HL-60/S4 treated with retinoic acid at 250 ng/mL for 4 days and 3 days (cell line): Measurements from ENCODE around the gene HSD17B1.
"Not testable (repeated sequence)": the region's sequence is repeated elsewhere in the genome, so short reads cannot be mapped to it uniquely, and the experiment has no call there.

ENCODE experiments used
- in situ Hi-C: fragments of 300-500 bp; cut with MboI; formaldehyde crosslinking; loops from 2 replicates; pipeline ENCODE4 v1.7.0; 2022; ENCODE audit warnings: low sequenced_read_pairs

The HSD17B1 gene

GRCh38 chr17:42552736-42553135, at the start of gene HSD17B1:
HSD17B1 (plus strand) TSS chr17:42552923; CDS start chr17:42552934, 11 bp downstream.
- in situ Hi-C loops, result not testable (repeated sequence)

DNA sequence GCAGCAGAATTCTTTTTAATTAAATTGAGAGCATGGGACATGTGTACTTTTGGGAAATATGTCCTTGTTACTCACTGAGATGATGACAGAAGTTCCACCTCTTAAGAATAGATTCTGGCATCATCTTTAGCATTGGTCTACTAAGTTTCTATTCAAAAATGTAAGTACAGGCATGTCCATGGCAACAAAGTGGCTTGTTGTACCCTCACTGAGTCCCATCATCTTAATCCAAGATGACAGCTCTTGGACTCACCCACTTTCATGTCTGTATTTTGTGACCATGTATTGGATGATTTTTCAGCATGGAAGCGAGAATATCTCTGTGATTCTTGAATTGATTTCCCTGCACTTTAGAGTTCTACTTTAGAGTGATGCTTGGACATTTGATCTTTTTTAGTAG, 49.8 kb upstream of the HSD17B1 start:
- in situ Hi-C loops, result no loop called here

GRCh38 chr17:42507671-42508070, 45.1 kb upstream of the HSD17B1 start:
- in situ Hi-C loops, result no loop called here

- in situ Hi-C loops, result no loop called here
Measured at GRCh38 chr17:42508426-42509165, 44.1 kb upstream of the HSD17B1 start.

DNA sequence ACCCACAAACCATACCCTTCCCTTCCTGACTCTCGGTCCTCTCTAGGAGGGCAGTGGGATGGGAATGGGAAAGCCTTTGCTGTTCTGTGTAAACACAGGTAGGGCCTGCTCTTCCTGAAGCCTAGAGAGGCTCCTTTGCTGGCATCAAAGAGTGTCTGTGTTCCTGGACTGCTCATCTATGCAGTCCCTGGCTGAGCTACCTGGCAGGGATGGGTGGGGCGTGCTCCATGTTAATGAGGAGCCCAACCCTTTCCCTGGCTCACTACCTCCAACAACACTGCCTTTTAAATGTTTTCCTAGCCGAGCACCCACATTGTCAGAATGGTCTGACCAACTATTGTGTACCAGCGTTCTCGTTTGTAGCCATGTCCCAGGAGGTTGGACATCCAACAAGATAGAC, 43.3 kb upstream of the HSD17B1 start:
- in situ Hi-C loops, result no loop called here

DNA sequence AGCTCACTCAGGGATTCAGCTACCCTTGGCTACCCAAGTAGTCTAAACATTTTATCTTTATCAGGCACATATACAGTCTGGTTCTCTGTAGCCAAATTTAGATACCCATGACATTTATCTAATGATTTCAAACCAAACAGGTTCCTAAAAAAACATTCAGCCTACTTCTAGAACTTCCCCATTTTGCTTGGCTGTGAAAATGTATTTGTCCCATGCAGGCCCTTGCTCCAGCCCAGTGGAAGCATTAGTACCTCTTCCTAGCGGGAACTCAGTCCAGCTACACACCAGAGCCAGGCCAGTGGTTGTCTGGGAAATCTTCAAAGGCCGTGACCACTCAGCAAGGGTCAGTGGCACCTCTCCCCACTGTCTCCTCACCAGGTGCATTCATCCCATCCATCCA, 42.9 kb upstream of the HSD17B1 start:
- in situ Hi-C loops, result no loop called here

DNA sequence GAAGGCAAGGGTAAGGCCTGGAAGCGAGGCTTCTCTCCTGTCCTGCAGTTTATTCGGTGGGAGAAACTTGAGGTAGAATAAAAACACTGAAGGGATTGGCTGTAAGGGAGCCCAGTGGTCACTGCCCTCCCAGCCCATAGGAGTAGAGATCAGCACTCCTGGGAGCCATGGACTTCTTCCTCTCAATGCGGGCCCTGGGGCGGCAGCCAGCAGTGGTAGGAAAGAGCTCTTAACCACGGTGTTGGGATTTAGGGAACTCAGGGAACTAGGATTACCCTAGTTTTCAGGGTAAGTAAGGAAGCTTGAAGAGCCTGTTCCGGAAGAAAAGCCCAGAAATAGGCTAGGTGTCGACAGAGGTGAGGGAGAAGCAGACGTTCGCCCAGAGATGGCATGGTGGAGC, 40.5 kb upstream of the HSD17B1 start:
- in situ Hi-C loops, result no loop called here

DNA sequence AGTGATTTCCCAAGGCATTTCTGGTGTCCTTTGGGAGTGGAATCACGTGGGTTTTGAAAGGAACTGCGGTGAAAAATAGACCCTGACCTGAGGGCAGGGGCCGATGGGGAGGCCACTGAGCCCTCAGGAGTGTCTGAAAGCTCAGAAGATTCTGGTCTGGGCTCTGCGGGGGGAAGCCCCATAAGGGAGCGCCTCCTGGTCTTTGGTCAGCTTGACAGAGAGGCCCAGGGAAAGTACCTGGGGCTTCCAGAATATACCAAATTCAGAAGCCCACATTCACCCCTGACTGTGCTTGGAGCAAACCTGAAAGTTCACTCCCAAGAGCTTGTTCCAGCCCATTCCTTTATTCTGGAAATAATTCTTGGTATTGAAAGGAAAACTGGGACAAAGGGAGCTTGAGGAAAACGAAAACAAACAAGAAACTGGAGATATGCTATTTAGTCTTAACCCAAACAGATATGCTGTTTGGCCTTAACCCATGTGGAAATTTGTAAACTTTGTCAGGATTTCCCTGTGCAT, 39.9 kb upstream of the HSD17B1 start:
- in situ Hi-C loops, result no loop called here

GRCh38 chr17:42513686-42514085, 39.0 kb upstream of the HSD17B1 start:
- in situ Hi-C loops, result no loop called here

DNA sequence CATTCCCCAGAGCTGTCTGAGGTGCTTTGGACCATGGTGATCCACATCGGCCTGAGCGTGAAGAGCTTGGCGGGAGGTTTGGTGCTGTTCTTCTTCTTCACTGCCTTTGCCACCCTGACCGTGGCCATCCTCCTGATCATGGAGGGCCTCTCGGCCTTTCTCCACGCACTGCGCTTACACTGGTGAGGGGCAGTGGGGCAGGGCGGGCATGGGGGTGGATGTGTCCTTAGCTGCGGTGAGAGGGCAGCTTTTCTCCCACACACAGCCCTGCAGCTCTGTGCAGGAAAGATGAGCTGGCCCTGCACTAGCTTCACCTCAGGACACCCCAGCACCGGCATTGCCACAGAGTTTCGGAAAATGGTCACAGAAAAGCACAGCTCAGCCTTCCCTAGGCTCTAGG, 38.4 kb upstream of the HSD17B1 start:
- in situ Hi-C loops, result no loop called here

- in situ Hi-C loops, result no loop called here
Measured at GRCh38 chr17:42514867-42515266, 37.9 kb upstream of the HSD17B1 start.

GRCh38 chr17:42517516-42517915, 35.2 kb upstream of the HSD17B1 start:
- in situ Hi-C loops, result no loop called here

- in situ Hi-C loops, result no loop called here
Measured at GRCh38 chr17:42518046-42518754, 34.5 kb upstream of the HSD17B1 start.

GRCh38 chr17:42518755-42519545, 33.8 kb upstream of the HSD17B1 start:
- in situ Hi-C loops, result no loop called here

GRCh38 chr17:42519546-42520491, 32.9 kb upstream of the HSD17B1 start:
- in situ Hi-C loops, result loop anchor here (10.0 kb wide), 1 partner anchor 195 kb away; no protein-coding TSS in a partner anchor

DNA sequence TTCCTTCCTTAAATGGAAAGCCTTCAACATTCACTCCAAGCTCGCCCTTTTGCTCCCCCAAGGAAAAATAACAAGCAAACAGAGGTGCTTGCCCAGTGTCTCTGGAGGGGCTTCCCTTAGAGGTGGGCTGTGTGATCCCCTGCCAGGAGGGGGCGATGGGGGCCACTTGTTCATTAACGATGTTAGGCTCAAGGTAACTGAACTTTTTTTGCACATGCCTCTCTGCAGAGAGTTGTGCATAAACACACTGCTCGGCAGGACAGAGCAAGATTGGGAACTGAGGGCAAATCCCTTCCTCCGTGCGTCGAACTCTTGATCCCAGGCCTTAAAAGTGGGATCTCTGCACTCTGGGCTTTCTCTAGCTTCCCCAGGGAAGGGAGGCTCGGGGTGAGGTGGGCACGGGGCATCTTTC, 32.2 kb upstream of the HSD17B1 start:
- in situ Hi-C loops, result loop anchor here (10.0 kb wide), 1 partner anchor 196 kb away; no protein-coding TSS in a partner anchor

DNA sequence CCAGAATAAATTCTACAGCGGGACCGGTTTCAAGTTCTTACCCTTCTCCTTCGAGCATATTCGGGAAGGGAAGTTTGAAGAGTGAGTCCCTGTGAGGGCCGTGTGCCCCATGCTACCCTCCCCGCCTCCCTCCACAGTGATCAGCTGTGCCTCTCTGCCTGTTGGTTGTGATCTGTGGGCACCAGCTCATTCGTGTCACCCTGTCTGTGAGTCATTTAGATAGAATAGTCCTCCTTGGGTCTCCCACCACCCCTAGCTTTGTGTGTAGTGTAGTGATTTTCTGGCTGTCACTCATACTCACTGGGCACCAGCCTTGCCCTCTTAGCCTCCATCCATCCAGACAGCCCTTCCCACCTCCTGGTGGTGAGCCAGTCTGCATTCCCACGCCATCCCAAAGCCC, 31.7 kb upstream of the HSD17B1 start:
- in situ Hi-C loops, result loop anchor here (10.0 kb wide), 1 partner anchor 196 kb away; no protein-coding TSS in a partner anchor

DNA sequence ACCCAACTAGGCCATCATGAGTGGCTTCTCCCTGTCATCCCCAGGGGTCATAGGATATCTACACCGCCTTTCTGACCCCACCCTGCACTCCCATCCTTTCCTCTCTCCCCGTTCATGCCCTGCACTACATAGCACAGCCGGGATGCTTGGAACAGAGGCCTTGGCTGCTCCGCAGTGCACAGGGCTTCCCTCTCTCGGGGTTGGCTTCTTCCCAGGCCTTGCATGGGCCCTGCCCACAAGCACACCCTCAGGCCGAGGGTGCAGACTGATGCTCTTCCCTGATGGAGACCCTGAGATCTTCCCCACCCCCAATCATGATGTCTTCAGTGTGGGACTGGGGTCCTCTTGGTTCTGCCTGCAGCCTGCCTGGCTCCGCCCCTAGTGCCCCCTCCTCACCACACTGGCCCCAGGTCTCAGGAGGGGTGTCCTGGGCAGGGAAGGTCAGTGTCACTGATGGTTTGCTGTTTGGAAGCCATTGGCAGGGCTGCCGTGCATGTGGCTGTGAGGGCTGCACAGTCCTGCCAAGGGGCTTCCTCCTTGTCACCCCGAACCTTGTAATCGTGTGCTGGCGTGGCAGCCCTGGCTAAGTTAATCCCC, 31.0 kb upstream of the HSD17B1 start:
- in situ Hi-C loops, result loop anchor here (10.0 kb wide), 1 partner anchor 197 kb away; no protein-coding TSS in a partner anchor

DNA sequence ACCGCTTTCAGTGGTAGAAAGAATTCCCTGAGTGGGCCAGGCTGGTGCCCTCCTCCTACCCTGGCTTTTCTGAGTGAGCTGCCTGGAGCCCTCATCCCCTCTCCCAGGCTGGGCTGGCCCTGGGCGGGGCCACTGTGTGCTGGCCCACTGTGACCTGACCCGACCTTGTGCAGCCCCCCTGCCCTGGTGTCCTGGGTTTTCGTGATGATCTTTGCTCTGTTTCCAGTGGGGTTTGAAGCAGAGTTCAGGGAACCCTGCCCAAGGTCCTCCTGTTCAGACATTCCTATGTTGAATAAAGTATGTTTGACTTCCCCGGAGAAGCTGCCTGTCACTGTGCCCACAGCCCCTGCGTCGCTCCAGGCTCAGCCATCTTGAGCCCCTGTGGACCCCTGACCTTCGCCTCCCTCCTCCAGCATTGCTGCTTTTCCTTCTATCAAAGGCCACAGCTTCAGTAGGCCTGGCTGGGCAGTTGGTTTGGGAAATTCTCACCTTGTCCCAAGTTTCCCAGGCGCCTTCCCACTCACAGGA, 30.4 kb upstream of the HSD17B1 start:
- in situ Hi-C loops, result loop anchor here (10.0 kb wide), 1 partner anchor 198 kb away; no protein-coding TSS in a partner anchor
